Activated effector memory CD4-positive, alpha-beta T cell treated with Interleukin-2 at 50 U/mL for 16 hours (primary cell): ENCODE data around the gene NDUFS6.
A peak's percentile ranks its signal among the peaks of the same experiment; 100 is the strongest.
"Not testable (repeated sequence)": the region's sequence is repeated elsewhere in the genome, so short reads cannot be mapped to it uniquely, and the experiment has no call there.

Experiments
- DNase-seq: peaks from one replicate; pipeline ENCODE4 v3.0.0-alpha.2; 2020

NDUFS6 gene

DNA sequence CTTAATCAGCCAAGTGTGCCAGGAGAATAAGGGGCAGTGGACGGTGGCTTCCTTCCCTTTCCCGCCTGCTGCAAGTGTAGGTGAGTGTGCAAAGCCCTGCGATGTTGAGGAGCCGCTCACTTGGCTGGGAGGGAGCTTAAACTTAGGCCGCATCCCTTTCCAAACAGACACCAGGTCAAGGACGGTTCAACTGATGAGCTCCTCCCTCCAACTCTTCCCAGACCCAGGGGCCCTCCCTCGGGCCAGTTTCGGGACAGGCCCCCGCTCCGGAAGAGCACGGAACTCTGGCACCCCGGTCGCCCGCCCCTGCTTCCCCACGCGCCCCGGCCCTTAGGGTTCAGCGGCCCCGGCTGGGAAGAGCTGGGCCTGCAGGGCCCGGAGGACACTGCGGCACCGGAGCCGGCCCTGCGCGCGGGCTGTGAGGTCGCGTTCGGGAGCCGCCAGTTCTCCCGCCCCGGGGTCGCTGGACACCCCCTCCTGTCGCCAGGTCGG is 2.1 kb upstream of the NDUFS6 start:
- DNase-seq = no peak

DNA sequence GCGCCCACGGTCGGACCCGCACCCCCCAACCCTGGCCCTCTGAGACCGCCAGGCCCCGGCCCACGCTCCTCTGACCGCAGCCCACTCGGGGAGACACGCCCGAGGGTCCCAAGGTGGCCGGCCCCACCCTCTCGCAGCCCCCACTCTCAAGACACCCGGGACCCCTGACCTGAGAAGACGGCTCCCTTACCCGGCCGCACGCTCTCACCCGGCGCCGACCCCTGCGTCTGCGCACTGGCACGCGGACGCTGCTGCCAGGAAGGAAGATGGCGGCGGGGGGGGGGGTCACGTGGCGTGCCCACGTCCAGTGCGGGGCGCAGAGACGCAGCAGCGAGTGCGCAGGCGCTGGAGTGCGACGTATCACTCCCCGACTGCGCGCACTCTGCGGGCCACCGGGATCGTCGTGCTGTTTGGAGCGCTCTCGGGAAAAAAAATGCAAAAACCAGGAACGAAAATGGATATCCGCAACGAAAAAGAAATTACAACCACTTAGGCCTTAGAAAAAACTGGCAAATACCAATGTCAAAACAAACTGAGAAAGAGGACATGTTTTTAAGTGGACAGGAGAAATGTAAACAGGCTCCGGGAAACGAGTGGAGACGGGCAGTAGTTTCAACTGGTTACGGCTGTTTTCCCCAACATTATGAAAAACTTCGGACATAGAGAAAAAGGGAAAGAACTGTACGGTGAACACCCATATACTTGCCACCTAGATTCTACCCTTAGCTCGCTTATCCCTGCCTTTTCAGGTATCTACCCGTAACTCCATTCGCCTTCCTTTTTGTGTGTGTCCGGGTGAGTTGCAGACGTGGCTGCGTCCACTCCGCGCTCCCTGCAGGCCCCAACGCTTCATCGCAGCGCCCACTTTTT is 1.4 kb upstream of the NDUFS6 start, which contains the start of gene MRPL36:
TSS of gene MRPL36 (minus strand) at position 236 of the 870 bp plus-strand sequence. CDS start 902 bp downstream, outside the sequence.
- peak; percentile 90 for DNase-seq

DNA sequence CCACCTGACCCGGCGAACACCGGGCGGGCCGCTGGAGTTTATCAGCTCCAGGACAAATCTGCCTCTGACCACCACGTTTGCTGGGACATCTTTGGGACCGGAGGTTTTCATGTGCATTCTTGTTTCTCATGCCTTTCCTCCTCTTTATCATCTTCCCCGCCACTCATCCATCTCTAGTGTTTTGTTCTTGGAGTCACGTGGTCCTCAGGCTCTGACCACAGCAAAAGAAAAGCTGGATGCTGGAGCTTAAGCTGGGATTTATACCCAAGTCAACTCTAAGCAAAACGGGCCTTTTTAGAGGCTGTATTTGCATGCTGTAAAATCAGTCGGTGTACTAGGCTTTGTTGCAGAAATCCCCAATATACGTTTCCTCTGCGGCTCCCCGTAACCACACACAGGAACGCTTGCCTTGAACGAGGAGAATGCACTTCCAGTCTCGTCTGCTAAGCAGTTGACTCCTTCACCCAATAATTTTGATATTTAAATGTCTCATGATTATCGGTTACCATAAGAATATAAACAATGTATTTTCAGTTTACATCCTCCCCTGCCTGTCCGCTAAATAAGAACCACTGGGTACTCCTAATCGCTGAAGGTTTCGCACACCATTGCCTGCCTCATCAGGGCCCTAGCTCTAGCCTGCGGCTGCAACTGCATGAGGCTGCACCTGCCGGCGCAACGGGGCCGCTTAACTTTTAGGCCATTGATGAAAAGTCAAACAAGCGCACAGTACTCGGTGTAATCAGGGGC is 560 bp upstream of the NDUFS6 start:
- DNase-seq = no peak

DNA sequence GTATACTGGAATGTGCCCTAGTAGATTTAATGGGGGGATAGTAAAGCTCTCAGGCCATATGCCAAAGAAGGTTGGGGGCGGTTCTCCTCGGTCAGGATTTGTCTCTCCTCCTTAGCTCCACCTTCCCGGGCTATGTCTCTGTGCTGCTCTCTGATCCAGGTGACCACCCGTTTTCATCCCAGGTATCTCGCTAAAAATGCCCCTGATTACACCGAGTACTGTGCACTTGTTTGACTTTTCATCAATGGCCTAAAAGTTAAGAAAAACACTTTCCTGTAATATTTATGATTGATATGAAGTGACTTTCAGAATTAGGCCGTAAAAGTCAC is 724 bp downstream of the NDUFS6 start:
- DNase-seq = no peak

DNA sequence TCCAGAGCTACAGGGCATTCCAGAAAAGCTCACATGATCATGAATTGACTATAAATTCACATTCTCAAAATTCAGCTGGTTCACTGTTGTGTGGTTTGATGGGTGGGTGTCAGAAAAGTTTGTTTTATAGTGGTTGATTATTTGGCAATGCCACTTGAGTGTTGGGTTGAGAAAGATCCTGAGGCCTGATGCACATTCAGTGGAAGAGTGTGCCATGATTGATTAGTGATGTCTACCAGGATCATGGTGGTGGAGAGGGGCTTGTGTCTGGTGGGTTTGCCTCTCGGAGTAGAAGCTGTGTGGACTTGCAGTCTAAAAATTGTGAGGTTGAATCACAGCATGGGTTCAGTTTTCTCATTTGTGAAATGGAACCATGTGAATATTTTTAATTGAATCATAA is 2.0 kb downstream of the NDUFS6 start:
- no peak for DNase-seq

DNA sequence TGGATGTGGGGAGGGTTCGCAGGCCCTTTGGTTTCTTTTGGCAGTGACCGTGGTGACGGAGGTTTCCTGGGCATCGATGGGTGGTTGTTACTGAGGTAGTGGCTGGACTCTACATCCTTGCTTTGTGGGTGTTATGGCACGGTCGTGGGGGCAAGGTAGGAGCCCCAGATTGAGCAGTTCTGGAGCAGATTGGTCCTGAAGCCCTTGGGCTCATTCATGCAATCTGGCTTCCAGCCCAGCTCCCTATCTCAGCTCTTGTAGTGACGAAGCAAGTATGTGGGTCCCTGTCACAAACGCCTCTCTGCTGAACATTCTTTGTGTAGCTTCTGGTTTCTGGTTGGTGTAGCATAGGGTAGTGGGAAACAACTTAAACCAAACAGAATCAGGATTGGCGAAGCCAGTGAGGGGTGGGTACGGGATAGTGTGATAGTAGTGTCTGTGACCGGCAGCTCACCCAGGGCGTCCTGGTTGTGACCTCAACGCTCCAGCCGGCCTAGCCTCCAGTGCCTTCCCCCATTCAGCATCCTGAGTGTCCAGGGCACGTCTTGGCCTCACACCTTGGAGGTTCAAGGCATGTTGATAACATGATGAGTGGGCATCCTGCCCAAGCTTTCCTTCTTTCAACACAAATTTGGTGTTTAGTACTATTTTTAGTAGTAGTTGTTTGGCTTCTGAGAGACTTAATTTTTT is 2.9 kb downstream of the NDUFS6 start:
- no peak for DNase-seq

GRCh38 chr5:1805326-1805725 is 4.1 kb downstream of the NDUFS6 start:
- no peak for DNase-seq

GRCh38 chr5:1805736-1806135 is 4.5 kb downstream of the NDUFS6 start:
- DNase-seq = no peak

GRCh38 chr5:1806199-1806598 is 5.0 kb downstream of the NDUFS6 start:
- no peak for DNase-seq

- DNase-seq = no peak
Observed at GRCh38 chr5:1806974-1807373, 5.8 kb downstream of the NDUFS6 start.

- no peak for DNase-seq
Observed at GRCh38 chr5:1807451-1808185, 6.4 kb downstream of the NDUFS6 start.

DNA sequence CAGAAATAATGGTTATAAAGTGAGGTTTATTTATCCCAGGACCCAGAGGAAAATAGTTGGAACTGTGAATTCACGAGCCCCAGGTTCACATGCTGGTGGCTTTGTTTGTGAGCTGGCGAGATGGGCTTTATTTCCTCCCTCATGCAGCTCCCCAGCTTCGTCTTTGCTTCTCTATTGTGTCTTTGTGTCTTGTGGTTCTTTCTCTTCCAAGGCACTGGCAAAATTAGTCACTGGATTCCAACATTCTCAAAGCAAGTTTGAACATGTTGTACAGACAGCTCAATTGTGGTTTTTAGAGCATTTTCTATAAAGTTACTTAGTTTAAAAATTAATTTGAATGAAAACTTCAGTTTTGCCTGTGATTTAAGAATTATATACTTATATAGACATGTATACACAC is 7.2 kb downstream of the NDUFS6 start:
- DNase-seq = no peak

DNA sequence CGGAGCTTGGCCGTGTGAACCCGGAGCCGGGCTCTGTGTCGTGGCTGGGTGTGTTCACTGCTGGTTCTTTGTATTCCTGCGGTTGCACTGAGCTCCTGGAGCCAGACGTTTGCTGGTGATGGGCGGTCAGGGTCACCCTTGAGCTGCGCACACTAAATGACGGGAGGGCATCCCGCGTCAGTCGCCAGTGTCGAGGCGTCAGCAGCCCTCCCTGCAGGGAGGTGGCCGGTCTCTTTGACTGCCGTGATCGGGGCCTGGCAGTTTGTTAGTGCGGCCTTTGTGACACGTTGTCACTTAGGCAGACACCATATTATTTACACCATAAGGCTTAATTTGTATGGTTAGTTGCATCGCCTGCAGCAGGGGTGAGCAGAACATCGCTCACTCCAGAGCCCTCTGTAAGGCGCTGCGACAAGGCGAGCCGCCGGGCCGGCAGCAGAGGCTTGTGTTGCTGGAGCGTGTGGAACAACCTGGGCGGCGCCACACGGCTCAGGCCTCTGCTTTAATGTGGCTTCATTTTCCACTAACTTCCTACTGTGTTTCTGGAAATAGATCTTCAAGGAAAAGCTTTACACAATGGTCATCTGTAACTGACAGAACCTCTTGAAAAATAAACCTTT is 8.3 kb downstream of the NDUFS6 start:
- DNase-seq = no peak

DNA sequence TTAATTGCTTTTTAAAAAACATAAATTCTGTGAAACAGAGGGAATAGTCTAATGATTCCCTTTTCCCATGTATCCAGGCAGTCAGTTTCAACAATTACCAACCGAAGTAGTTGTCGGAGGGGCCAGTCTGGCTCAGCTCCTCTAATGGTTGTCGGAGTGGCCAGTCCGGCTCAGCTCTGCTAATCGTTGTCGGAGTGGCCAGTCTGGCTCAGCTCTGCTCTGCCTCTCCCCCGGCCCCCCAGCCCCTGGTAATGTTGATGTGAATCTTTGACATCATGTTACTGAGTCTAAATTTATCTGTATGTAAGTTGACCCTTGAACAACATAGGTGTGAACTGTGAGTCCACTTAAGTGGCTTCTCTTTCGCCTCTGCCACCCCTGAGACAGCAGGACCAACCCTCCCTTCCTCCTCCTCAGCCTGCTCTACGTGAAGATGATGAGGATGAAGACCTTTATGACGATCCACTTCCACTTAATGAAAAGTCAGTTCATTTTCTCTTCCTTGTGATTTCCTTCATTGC is 9.4 kb downstream of the NDUFS6 start:
- DNase-seq = no peak

DNA sequence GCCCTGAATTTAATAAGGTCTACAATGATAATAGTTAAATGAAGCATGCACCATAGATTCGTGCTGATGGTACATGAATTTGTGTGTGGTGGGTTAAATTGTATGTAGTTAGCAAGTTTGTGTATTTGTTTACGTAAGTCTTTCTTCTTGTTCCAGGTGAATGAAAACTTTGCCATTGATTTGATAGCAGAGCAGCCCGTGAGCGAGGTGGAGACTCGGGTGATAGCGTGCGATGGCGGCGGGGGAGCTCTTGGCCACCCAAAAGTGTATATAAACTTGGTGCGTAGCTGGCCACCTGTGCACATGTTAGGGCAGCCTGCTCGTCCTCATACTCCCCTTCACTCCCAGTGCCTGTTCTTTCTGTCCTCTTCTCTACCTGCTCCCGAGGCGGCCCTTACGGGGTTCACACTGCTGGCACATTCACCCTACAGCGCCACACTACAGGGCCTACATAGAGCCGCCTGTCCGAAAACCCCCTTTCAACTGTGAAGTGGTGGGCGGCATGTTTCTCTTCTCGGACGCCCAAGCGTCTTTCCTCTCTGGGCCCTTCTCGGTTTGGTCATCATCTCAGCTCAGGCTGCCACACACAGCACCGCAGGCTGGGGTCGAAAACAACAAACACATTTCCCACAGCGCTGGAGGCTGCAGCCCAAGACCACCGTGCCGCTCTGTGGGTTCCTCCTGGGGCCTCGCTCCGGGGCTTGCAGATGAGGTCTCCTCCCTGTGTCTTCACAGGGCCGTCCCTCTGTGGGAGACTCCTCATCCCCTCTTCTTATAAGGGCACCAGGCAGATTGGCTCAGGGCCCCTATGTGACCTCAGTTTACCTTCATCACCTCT is 13.2 kb downstream of the NDUFS6 start:
- no peak for DNase-seq

GRCh38 chr5:1815071-1815786 is 14.0 kb downstream of the NDUFS6 start:
- DNase-seq = no peak

- DNase-seq = no peak
Observed at GRCh38 chr5:1815881-1816292, 14.7 kb downstream of the NDUFS6 start.

GRCh38 chr5:1816495-1817089 is 15.4 kb downstream of the NDUFS6 start:
- not testable (repeated sequence) for DNase-seq

DNA sequence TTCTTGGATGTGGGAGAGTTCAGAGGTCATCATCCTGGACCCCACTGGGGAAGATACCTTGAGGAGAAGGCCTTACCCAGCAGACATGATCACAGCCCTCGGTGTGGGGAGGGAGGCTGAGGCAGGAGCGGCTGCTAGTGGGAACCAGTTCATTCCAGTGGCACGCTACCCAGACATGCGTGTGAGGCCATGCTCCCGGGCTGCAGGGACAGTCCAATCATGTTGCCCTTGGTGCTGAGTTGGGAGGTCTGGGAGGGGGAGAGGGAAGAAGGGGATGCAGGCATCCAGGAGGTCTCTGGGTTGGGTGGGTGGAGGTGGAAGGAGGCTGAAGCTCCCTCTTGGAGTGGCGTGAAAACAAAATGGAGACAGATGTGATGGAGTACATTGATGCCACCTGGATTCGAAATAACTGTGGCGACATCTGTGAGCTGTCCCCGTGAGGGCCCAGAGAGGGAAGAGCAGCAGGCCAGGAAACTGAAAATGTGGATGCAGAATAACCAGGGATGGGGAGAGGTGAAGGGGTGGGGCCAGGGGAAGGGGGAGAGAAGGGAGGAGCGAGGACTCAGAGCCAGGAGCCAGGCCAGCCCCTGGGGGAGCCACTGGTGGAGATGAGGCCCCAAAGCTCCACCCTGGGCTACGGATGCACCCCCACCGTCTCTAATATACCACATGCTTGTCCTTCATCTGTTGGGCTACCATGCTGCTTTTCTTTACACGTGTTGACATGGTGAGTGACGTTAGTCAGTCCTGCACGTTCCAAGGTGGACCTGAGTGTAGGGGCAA is 16.2 kb downstream of the NDUFS6 start:
- no peak for DNase-seq
